OCI-LY1 (cell line): Measurements from ENCODE around the gene FGGY.
"Not testable (repeated sequence)": the region's sequence is repeated elsewhere in the genome, so short reads cannot be mapped to it uniquely, and the experiment has no call there.

Experiments used
- H2AFZ ChIP-seq: fragments of 200-600 bp; sonication (generic), shearing (Covaris generic); 2 replicates; pipeline ENCODE4 v1.6.0; 2014; ENCODE audit warnings: antibody characterized with exemption, mild to moderate bottlenecking, low read length
- H3F3A ChIP-seq: fragments of 200-600 bp; sonication (generic), shearing (Covaris generic); 2 replicates; pipeline ENCODE4 v1.6.0; 2014; ENCODE audit warnings: mild to moderate bottlenecking, antibody characterized with exemption, low read length, moderate library complexity; ENCODE audit not compliant: insufficient read depth
- H3K27ac ChIP-seq: fragments of 200-600 bp; sonication (generic); 2 replicates; pipeline ENCODE4 v1.5.1; 2014; ENCODE audit warnings: low read length, mixed run types, mild to moderate bottlenecking, low read depth; ENCODE audit not compliant: poor library complexity, severe bottlenecking
- H3K27me3 ChIP-seq: fragments of 200-600 bp; sonication (generic); 2 replicates; pipeline ENCODE4 v1.6.0; 2014; ENCODE audit warnings: antibody characterized with exemption, mild to moderate bottlenecking, low read length, moderate library complexity; ENCODE audit not compliant: insufficient read depth
- H3K36me3 ChIP-seq: fragments of 200-600 bp; sonication (generic); 2 replicates; pipeline ENCODE4 v1.6.1; 2014; ENCODE audit warnings: mild to moderate bottlenecking, antibody characterized with exemption, low read length, moderate library complexity, mixed read lengths; ENCODE audit not compliant: insufficient read depth
- H3K4me1 ChIP-seq: fragments of 200-600 bp; sonication (generic); 2 replicates; pipeline ENCODE4 v1.5.1; 2014; ENCODE audit warnings: mild to moderate bottlenecking, low read length, moderate library complexity; ENCODE audit not compliant: insufficient read depth, severe bottlenecking
- H3K4me2 ChIP-seq: fragments of 200-600 bp; sonication (generic), shearing (Covaris generic); 2 replicates; pipeline ENCODE4 v1.6.1; 2014; ENCODE audit warnings: low read length
- H3K4me3 ChIP-seq: fragments of 200-600 bp; sonication (generic); 2 replicates; pipeline ENCODE4 v1.5.1; 2014; ENCODE audit warnings: low read length, low read depth, mild to moderate bottlenecking, mixed read lengths; ENCODE audit not compliant: poor library complexity, severe bottlenecking
- H3K79me2 ChIP-seq: fragments of 200-600 bp; shearing (Covaris generic); 2 replicates; pipeline ENCODE4 v1.6.1; 2016; ENCODE audit warnings: mixed run types, low read length, mixed read lengths; ENCODE audit not compliant: insufficient read depth
- H3K9ac ChIP-seq: fragments of 200-600 bp; sonication (generic), shearing (Covaris generic); 2 replicates; pipeline ENCODE4 v1.6.1; 2014; ENCODE audit warnings: mild to moderate bottlenecking, low read length, mixed read lengths
- H3K9me2 ChIP-seq: fragments of 200-600 bp; sonication (generic), shearing (Covaris generic); 2 replicates; pipeline ENCODE4 v1.6.1; 2014; ENCODE audit warnings: low read depth, mild to moderate bottlenecking, low read length, mixed read lengths
- H3K9me3 ChIP-seq: fragments of 200-600 bp; shearing (Covaris generic); 2 replicates; pipeline ENCODE4 v1.6.1; 2014; ENCODE audit warnings: low read length, mixed read lengths
- H4K20me1 ChIP-seq: fragments of 200-600 bp; sonication (generic), shearing (Covaris generic); 2 replicates; pipeline ENCODE4 v1.6.0; 2016; ENCODE audit warnings: mild to moderate bottlenecking, low read length; ENCODE audit not compliant: insufficient read depth
- EZH2 ChIP-seq: fragments of 200-600 bp; sonication (generic), shearing (Covaris generic); IDR thresholded peaks from 2 replicates; pipeline ENCODE4 v1.8.0; 2017; ENCODE audit warnings: borderline replicate concordance, mixed run types, mild to moderate bottlenecking, antibody characterized with exemption, low read length, moderate library complexity, mixed read lengths
- TF ChIP-seq, protein P1 (sequence below): fragments of 200-600 bp; sonication (generic), shearing (Covaris generic); IDR thresholded peaks from 2 replicates; pipeline ENCODE4 v1.5.1; 2017; ENCODE audit warnings: mild to moderate bottlenecking, antibody characterized with exemption, low read length, moderate library complexity, mixed read lengths

Gene FGGY

DNA sequence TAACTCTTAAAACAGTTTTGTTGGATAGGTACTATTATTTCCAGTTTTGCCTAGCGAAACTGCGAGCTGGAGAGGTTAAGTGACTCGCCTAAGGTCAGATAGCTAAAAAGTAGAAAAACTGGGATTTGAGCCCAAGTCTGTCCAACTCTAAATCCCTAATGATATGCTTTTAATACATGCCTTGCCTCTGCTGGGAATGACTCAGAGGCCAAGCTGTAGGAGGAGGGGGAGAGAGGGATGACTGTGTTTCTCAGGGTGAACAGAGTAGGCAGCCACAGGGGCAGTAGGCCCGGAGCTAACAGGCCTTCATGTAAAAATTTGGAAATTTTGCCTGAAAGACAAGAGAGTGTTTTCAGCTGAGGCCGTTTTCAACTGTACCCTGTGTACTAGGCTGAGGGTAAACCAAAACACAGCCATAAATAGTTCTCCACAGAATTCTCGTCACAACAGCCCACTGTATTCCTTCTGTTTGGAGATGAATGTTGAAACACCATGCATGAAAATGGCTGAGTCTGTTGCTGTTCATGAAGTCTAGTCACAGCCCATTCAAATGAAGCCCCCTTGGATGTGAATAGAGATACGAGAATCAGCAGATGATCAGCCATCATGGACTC is 410.4 kb downstream of the FGGY start:
- Histone ChIP-seq H3K9me3 (no peaks in the 10 kb centered on the region), H3K9ac (no peak overlapping the region), H2AFZ (no peak overlapping the region), H3K4me3 (no peak overlapping the region), H3K27ac (no peak overlapping the region), H3K27me3 (no peaks in the 10 kb centered on the region), H3K36me3 (no peaks in the 10 kb centered on the region), H3K9me2 (no peaks in the 10 kb centered on the region), H3K4me2 (no peak overlapping the region), H3F3A (no peaks in the 10 kb centered on the region), H3K4me1 (no peaks in the 10 kb centered on the region), H4K20me1 (no peaks in the 10 kb centered on the region), H3K79me2 (no peaks in the 10 kb centered on the region)
- TF ChIP-seq, protein P1, sequence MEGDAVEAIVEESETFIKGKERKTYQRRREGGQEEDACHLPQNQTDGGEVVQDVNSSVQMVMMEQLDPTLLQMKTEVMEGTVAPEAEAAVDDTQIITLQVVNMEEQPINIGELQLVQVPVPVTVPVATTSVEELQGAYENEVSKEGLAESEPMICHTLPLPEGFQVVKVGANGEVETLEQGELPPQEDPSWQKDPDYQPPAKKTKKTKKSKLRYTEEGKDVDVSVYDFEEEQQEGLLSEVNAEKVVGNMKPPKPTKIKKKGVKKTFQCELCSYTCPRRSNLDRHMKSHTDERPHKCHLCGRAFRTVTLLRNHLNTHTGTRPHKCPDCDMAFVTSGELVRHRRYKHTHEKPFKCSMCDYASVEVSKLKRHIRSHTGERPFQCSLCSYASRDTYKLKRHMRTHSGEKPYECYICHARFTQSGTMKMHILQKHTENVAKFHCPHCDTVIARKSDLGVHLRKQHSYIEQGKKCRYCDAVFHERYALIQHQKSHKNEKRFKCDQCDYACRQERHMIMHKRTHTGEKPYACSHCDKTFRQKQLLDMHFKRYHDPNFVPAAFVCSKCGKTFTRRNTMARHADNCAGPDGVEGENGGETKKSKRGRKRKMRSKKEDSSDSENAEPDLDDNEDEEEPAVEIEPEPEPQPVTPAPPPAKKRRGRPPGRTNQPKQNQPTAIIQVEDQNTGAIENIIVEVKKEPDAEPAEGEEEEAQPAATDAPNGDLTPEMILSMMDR = no peak
- no peak for TF ChIP-seq EZH2

DNA sequence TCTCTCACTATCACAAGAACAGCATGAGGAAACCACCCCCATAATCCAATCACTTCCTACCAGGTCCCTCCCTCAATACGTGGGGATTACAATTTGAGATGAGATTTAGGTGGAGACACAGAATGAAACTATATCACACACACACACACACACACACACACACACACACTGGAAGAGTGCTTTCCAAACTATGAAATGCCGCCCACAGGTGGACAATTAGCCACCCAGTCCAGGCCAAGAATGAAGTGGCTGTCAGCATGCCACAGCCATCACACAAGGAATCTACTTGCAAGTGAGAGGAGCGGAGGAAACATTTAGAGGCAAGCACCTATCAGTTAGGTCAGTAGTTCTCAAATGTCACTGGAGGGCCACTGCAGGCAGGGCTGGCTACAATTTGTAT is 412.4 kb downstream of the FGGY start:
- Histone ChIP-seq H3K9ac (no peak overlapping the region), H3K27ac (no peak overlapping the region), H3K4me1 (no peaks in the 10 kb centered on the region), H3F3A (no peaks in the 10 kb centered on the region), H3K27me3 (no peaks in the 10 kb centered on the region), H4K20me1 (no peaks in the 10 kb centered on the region), H3K36me3 (no peaks in the 10 kb centered on the region), H2AFZ (no peak overlapping the region), H3K4me2 (no peak overlapping the region), H3K4me3 (no peak overlapping the region), H3K9me3 (no peaks in the 10 kb centered on the region), H3K9me2 (no peaks in the 10 kb centered on the region), H3K79me2 (no peaks in the 10 kb centered on the region)
- TF ChIP-seq EZH2 = no peak
- TF ChIP-seq, protein P1 = no peak

DNA sequence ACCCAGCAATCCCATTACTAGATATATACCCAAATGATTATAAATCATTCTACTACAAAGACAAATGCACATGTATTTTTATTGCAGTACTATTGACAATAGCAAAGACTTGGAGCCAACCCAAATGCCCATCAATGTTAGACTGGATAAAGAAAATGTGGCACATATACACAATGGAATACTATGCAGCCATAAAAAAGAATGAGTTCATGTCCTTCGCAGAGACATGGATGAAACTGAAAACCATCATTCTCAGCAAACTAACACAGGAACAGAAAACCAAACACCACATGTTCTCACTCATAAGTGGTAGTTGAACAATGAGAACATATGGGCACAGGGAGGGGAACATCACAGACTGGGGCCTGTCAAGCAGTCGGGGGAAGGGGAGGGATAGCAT is 414.0 kb downstream of the FGGY start:
- not testable (repeated sequence) for H3K4me2 ChIP-seq, H3K4me1 ChIP-seq, H3K9me2 ChIP-seq, H4K20me1 ChIP-seq, H3F3A ChIP-seq, H3K4me3 ChIP-seq, H3K79me2 ChIP-seq, H2AFZ ChIP-seq, H3K27me3 ChIP-seq, H3K9ac ChIP-seq, H3K27ac ChIP-seq, H3K36me3 ChIP-seq, H3K9me3 ChIP-seq

DNA sequence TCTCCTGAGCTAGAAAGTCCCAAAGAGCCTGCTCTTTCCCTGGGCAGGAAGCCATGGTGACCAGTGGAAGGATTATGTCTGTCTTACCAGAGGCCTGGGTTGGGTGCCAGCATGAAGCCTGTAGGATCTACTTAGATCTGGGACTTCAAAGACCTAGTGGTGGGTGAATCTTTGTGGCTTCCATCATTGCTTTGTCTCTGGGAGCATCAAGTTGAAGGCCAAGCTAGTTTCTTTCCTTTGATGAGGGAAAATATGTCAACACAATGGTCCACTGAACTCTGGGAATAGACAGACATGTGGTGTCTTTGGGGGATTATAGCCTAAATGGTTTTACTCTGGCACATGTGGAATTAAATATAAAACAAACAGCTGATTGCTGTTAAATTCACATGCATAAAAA is 417.3 kb downstream of the FGGY start:
- Histone ChIP-seq H3K9me2 (no peaks in the 10 kb centered on the region), H3K27me3 (no peaks in the 10 kb centered on the region), H4K20me1 (no peaks in the 10 kb centered on the region), H3K4me2 (no peak overlapping the region), H3K4me1 (no peaks in the 10 kb centered on the region), H2AFZ (no peak overlapping the region), H3K4me3 (no peak overlapping the region), H3K9ac (no peak overlapping the region), H3F3A (no peaks in the 10 kb centered on the region), H3K27ac (no peak overlapping the region), H3K36me3 (no peaks in the 10 kb centered on the region), H3K79me2 (no peaks in the 10 kb centered on the region), H3K9me3 (no peaks in the 10 kb centered on the region)
- no peak for TF ChIP-seq EZH2
- TF ChIP-seq, protein P1 = no peak
